Stimulated activated CD8-positive, alpha-beta memory T cell treated with anti-CD3 and anti-CD28 coated beads, Interleukin-2, amount 100 ng/mL, for 48 hours (primary cell): ENCODE data around the gene DCBLD2.

Source experiments
- DNase-seq, 2 donors: peaks; one replicate each; pipeline ENCODE4 v3.0.0-alpha.2; 2020; ENCODE audit warnings: low read depth in 2 of 2

The DCBLD2 gene

GRCh38 chr3:98796334-98796733 lies 105.2 kb downstream of the DCBLD2 start:
- DNase-seq = no peak

- no peak for DNase-seq
Observed at GRCh38 chr3:98793971-98794370, 107.5 kb downstream of the DCBLD2 start.

GRCh38 chr3:98791341-98792325 lies 109.9 kb downstream of the DCBLD2 start:
- DNase-seq = no peak

- no peak for DNase-seq
Observed at GRCh38 chr3:98788651-98789050, 112.8 kb downstream of the DCBLD2 start.

- no peak for DNase-seq
Observed at GRCh38 chr3:98787181-98787580, 114.3 kb downstream of the DCBLD2 start.

- no peak for DNase-seq
Observed at GRCh38 chr3:98786364-98787006, 115.0 kb downstream of the DCBLD2 start.

GRCh38 chr3:98784666-98785600 lies 116.6 kb downstream of the DCBLD2 start:
- DNase-seq = no peak

- DNase-seq = no peak
Observed at GRCh38 chr3:98784042-98784441, 117.5 kb downstream of the DCBLD2 start.

GRCh38 chr3:98782824-98783500 lies 118.5 kb downstream of the DCBLD2 start:
- DNase-seq = no peak

GRCh38 chr3:98780343-98780742 lies 121.2 kb downstream of the DCBLD2 start:
- no peak for DNase-seq

- no peak for DNase-seq
Observed at GRCh38 chr3:98779541-98780335, 121.8 kb downstream of the DCBLD2 start.

- DNase-seq = no peak
Observed at GRCh38 chr3:98778852-98779413, 122.6 kb downstream of the DCBLD2 start.

- no peak for DNase-seq
Observed at GRCh38 chr3:98778383-98778782, 123.1 kb downstream of the DCBLD2 start.

GRCh38 chr3:98777801-98778220 lies 123.7 kb downstream of the DCBLD2 start:
- DNase-seq = no peak

GRCh38 chr3:98777286-98777685 lies 124.2 kb downstream of the DCBLD2 start:
- no peak for DNase-seq

GRCh38 chr3:98776140-98776493 lies 125.4 kb downstream of the DCBLD2 start:
- no peak for DNase-seq

- DNase-seq = no peak
Observed at GRCh38 chr3:98775459-98776139, 125.9 kb downstream of the DCBLD2 start.

- DNase-seq = no peak
Observed at GRCh38 chr3:98772022-98772421, 129.5 kb downstream of the DCBLD2 start.

GRCh38 chr3:98770261-98771039 lies 131.0 kb downstream of the DCBLD2 start:
- no peak for DNase-seq
